ENCODE data around the gene TSPO.

DNA sequence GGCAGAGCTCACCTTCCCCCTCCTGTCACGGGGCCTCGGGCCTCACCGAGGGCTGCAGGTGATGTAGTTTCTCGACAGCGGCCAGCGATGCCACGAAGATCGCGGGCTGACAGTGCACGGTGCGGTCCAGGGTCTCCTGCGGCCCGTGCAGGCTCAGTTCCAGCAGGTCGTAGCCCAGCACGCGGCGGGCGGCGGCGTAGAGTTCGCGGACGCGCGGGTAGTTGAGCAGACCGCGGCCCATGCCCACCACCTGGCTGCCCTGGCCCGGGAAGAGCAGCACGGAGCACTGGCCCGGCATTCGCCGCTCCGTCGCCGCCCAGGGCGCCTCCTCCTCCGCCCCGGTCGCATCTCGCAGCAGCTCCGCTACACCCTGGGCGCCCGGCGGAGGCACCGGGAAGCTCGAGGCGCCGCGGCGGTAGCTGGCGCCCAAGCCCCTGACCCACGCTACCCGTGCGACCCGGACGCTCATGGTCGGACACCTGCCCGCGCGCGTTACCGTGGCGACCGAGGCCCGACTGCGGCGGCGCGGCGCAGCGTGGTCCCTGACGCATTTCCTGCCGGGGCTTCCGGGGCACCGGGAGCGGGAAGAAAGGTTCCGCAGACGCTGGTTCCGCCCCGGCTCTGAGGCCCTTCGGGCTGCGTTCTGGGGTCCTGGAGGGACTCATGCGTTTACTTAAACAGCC, 8.3 kb upstream of the TSPO start, which contains the start of gene MCAT:
- no peak for TF ChIP-seq SMAD4 (CRISPR knock-in tag; conservative IDR thresholded peaks at IDR 0.05)
- TF ChIP-seq, protein P1, sequence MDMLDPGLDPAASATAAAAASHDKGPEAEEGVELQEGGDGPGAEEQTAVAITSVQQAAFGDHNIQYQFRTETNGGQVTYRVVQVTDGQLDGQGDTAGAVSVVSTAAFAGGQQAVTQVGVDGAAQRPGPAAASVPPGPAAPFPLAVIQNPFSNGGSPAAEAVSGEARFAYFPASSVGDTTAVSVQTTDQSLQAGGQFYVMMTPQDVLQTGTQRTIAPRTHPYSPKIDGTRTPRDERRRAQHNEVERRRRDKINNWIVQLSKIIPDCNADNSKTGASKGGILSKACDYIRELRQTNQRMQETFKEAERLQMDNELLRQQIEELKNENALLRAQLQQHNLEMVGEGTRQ (CRISPR knock-in tag; IDR thresholded peaks at IDR 0.05) = no peak
- TF ChIP-seq, protein P2, sequence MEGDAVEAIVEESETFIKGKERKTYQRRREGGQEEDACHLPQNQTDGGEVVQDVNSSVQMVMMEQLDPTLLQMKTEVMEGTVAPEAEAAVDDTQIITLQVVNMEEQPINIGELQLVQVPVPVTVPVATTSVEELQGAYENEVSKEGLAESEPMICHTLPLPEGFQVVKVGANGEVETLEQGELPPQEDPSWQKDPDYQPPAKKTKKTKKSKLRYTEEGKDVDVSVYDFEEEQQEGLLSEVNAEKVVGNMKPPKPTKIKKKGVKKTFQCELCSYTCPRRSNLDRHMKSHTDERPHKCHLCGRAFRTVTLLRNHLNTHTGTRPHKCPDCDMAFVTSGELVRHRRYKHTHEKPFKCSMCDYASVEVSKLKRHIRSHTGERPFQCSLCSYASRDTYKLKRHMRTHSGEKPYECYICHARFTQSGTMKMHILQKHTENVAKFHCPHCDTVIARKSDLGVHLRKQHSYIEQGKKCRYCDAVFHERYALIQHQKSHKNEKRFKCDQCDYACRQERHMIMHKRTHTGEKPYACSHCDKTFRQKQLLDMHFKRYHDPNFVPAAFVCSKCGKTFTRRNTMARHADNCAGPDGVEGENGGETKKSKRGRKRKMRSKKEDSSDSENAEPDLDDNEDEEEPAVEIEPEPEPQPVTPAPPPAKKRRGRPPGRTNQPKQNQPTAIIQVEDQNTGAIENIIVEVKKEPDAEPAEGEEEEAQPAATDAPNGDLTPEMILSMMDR (IDR thresholded peaks at IDR 0.05 in 2 of 3, conservative IDR thresholded peaks at IDR 0.05 in 1 of 3; ENCODE audit: insufficient read depth in 2 of 3, low read depth in 1 of 3, low read length in 3 of 3) = 0 out of 6 replicates have a peak, but pooled peaks of 1 of the 3 experiments have one; percentile 3
- no peak for TF ChIP-seq HMG20A (CRISPR knock-in tag; conservative IDR thresholded peaks at IDR 0.05)
- no peak for TF ChIP-seq MEF2D (tag; conservative IDR thresholded peaks at IDR 0.05; ENCODE audit: low read depth)
- TF ChIP-seq NCOA1 (IDR thresholded peaks at IDR 0.05; ENCODE audit: low read depth) = peak; percentile 89
- TF ChIP-seq MIER1 (IDR thresholded peaks at IDR 0.05; ENCODE audit: low read depth) = no peak
- no peak for TF ChIP-seq ZNF717 (CRISPR knock-in tag; IDR thresholded peaks at IDR 0.05)
- peak; percentile 78 for TF ChIP-seq MXI1 (IDR thresholded peaks at IDR 0.05; ENCODE audit: low read depth, low read length)
- peak; percentile 62; the same call in 1 of the 2 replicates for TF ChIP-seq ARID4B (CRISPR knock-in tag; IDR thresholded peaks at IDR 0.05)
- TF ChIP-seq REST (IDR thresholded peaks at IDR 0.05; ENCODE audit: borderline replicate concordance) = no peak
- peak; percentile 56; the same call in 1 of the 2 replicates for TF ChIP-seq REST (CRISPR knock-in tag; IDR thresholded peaks at IDR 0.05; ENCODE audit: low read depth)
